Measurements from ENCODE around the gene PAX6.

Gene PAX6

GRCh38 chr11:31819621-31820437 lies 8.7 kb upstream of the PAX6 start:
- Histone ChIP-seq H3K9me3 (ENCODE audit: low read length) (peaks cover 3% of the 10 kb centered on the region), H2AFZ (ENCODE audit: low read depth, low read length) (no peak overlapping the region), H3K4me1 (ENCODE audit: insufficient read depth, low read length) (peaks cover 42% of the 10 kb centered on the region), H3K4me3 (ENCODE audit: low read length) (no peak overlapping the region), H3K27me3 (ENCODE audit: insufficient read depth, low read length) (peaks cover 47% of the 10 kb centered on the region), H3K36me3 (ENCODE audit: insufficient read depth, low read length) (no peaks in the 10 kb centered on the region)

GRCh38 chr11:31818874-31819331 lies 7.8 kb upstream of the PAX6 start:
- Histone ChIP-seq H3K4me1 (ENCODE audit: insufficient read depth, low read length) (peaks cover 49% of the 10 kb centered on the region), H3K4me3 (ENCODE audit: low read length) (no peak overlapping the region), H3K9me3 (ENCODE audit: low read length) (peaks cover 3% of the 10 kb centered on the region), H3K36me3 (ENCODE audit: insufficient read depth, low read length) (no peaks in the 10 kb centered on the region), H2AFZ (ENCODE audit: low read depth, low read length) (no peak overlapping the region), H3K27me3 (ENCODE audit: insufficient read depth, low read length) (peaks cover 38% of the 10 kb centered on the region)

DNA sequence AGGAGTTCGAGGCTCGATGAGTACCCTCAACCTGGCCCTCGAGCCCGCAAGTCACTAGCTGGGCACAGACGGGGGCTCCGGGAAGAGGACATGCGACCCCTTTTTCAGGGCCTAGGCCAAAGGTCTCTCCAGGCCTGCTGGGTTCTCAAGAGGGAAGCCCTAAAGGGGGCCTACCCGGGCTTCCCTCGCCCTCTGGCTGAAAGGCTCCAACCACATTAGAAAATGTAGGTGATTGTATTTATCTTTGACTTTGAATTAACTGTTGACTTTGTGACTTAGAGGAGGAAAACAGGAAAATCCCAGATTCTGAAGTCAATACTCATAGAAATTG lies 7.3 kb upstream of the PAX6 start:
- H3K4me3 ChIP-seq (ENCODE audit: low read length) = peak overlapping the region; percentile 76
- peaks cover 33% of the 10 kb centered on the region for H3K27me3 ChIP-seq (ENCODE audit: insufficient read depth, low read length)
- peak overlapping the region; percentile 59 for H2AFZ ChIP-seq (ENCODE audit: low read depth, low read length)
- peaks cover 3% of the 10 kb centered on the region for H3K9me3 ChIP-seq (ENCODE audit: low read length)
- H3K4me1 ChIP-seq (ENCODE audit: insufficient read depth, low read length) = peaks cover 47% of the 10 kb centered on the region
- no peaks in the 10 kb centered on the region for H3K36me3 ChIP-seq (ENCODE audit: insufficient read depth, low read length)

GRCh38 chr11:31817621-31818424 lies 6.7 kb upstream of the PAX6 start:
- H3K4me3 ChIP-seq (ENCODE audit: low read length) = peak overlapping the region; percentile 76

GRCh38 chr11:31817054-31817620 lies 6.0 kb upstream of the PAX6 start:
- H3K27me3 ChIP-seq (ENCODE audit: insufficient read depth, low read length) = peaks cover 21% of the 10 kb centered on the region
- H3K36me3 ChIP-seq (ENCODE audit: insufficient read depth, low read length) = no peaks in the 10 kb centered on the region
- H3K4me1 ChIP-seq (ENCODE audit: insufficient read depth, low read length) = peaks cover 50% of the 10 kb centered on the region
- H3K4me3 ChIP-seq (ENCODE audit: low read length) = peak overlapping the region; percentile 76
- H3K9me3 ChIP-seq (ENCODE audit: low read length) = no peaks in the 10 kb centered on the region
- H2AFZ ChIP-seq (ENCODE audit: low read depth, low read length) = peak overlapping the region; percentile 59

More at GRCh38 chr11:31817621-31818424, 6.7 kb upstream of the PAX6 start:
- peaks cover 3% of the 10 kb centered on the region for H3K9me3 ChIP-seq (ENCODE audit: low read length)
- H3K27me3 ChIP-seq (ENCODE audit: insufficient read depth, low read length) = peaks cover 27% of the 10 kb centered on the region
- H3K4me1 ChIP-seq (ENCODE audit: insufficient read depth, low read length) = peaks cover 47% of the 10 kb centered on the region
- H3K36me3 ChIP-seq (ENCODE audit: insufficient read depth, low read length) = no peaks in the 10 kb centered on the region
- peak overlapping the region; percentile 59 for H2AFZ ChIP-seq (ENCODE audit: low read depth, low read length)

DNA sequence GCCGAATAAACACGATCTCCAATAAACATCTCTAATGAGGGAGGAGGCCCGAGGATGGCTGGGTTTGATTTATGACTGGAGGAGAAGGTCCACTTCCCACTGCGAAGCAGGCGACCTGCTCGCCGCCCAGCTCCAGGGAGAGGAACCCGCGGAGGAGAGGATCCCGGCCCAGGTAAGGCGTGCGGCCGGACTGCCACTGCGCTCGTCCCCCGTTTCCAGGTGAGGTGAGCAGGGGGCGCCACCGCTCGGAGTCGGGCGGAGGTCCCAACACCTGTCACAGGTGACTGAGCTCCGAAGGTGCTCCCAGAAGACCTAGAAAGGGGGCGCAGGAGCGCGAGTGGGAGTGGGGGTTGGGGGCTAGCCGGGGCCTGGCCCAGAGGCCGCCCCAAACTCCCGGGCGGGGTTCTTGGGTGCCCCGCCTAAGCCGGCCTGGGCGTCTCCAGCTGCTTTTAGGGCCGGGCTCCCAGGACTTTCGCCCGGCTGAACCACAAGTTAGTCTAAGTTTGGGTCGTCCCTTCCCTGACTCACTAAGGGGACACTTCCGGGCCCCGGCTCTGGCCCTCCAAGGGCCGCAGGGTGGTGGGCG lies 5.4 kb upstream of the PAX6 start:
- peaks cover 49% of the 10 kb centered on the region for H3K4me1 ChIP-seq (ENCODE audit: insufficient read depth, low read length)
- peaks cover 20% of the 10 kb centered on the region for H3K27me3 ChIP-seq (ENCODE audit: insufficient read depth, low read length)
- no peaks in the 10 kb centered on the region for H3K36me3 ChIP-seq (ENCODE audit: insufficient read depth, low read length)
- no peak overlapping the region for H2AFZ ChIP-seq (ENCODE audit: low read depth, low read length)
- no peaks in the 10 kb centered on the region for H3K9me3 ChIP-seq (ENCODE audit: low read length)
- H3K4me3 ChIP-seq (ENCODE audit: low read length) = peak overlapping the region; percentile 76

DNA sequence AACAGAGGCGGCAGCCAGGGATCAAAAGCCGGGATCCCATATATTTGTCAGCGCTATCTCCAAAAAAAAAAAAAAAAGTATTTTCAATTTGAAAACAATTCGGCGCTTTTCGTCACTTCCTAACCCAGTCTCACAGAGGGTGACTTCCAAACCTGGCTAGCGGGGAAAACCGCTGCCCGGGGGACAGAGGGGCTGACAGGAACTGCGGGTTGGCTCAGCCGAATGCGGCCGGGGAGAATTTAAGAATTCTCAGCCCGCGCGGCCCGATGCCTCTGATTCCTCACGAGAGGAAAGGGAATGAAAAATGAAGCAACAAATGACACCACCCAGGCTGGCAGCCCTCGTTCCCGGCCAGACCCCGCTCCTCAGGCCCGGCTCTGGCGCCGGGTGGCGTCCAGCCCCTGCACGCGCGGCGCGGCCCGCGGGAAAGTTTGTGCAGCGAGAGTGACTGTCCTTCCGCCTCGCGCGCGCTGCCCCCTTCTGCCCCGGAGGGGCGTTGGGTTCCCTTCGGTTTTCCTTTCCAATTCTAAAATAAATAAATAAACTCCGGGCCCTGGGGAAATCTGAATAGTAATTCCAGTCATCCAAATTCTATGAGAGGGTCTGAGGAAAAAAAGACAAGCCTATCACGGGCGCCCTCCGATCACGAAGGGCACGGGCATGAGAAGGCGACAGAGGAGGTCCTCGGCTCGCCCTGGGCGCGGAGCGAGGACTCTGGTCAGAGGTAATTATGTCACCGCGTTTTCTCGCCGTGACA lies 4.8 kb upstream of the PAX6 start:
- Histone ChIP-seq H3K36me3 (ENCODE audit: insufficient read depth, low read length) (no peaks in the 10 kb centered on the region), H3K4me3 (ENCODE audit: low read length) (peak overlapping the region; percentile 76), H3K27me3 (ENCODE audit: insufficient read depth, low read length) (peaks cover 19% of the 10 kb centered on the region), H2AFZ (ENCODE audit: low read depth, low read length) (peak overlapping the region; percentile 51), H3K9me3 (ENCODE audit: low read length) (no peaks in the 10 kb centered on the region), H3K4me1 (ENCODE audit: insufficient read depth, low read length) (peaks cover 47% of the 10 kb centered on the region)

DNA sequence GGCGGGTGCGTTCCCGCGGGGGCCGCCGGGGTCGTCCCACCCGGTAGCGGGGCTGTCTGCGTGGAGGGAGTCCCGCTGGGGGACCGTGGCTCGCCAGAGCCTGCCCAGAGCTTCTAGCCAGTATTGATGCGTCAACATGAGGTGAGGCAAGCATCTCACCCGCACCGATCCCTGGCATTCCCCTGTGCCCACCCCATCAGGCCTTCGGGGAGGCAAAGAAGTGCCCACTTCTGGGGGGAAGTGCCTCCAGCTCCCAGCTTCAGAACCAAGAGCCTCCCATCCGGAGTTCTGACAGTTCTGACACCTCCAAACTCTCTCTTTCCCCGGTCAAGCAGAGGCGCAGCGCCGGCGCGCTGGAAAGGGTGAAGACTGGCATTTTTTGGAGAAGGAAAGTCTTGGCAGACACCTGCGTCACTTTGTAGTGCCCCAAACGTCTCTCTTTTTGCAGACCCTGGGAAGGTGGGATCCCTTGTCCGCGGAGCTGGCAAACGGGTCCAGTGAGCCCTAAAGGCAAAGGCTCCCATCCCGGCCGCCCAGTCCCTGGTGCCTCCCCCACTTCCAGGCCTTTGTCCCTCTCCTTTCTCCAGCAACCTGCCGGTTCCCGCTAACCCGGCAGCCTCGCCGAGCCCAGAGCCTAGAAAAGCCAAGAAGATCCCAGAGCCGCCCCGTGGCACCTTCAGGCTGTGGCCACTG lies 3.2 kb upstream of the PAX6 start:
- Histone ChIP-seq H3K36me3 (ENCODE audit: insufficient read depth, low read length) (no peaks in the 10 kb centered on the region), H2AFZ (ENCODE audit: low read depth, low read length) (peak overlapping the region; percentile 32), H3K9me3 (ENCODE audit: low read length) (no peaks in the 10 kb centered on the region), H3K4me1 (ENCODE audit: insufficient read depth, low read length) (peaks cover 47% of the 10 kb centered on the region), H3K27me3 (ENCODE audit: insufficient read depth, low read length) (peaks cover 10% of the 10 kb centered on the region), H3K4me3 (ENCODE audit: low read length) (peak overlapping the region; percentile 76)

- Histone ChIP-seq H3K9me3 (ENCODE audit: low read length) (no peaks in the 10 kb centered on the region), H2AFZ (ENCODE audit: low read depth, low read length) (no peak overlapping the region), H3K36me3 (ENCODE audit: insufficient read depth, low read length) (no peaks in the 10 kb centered on the region), H3K4me1 (ENCODE audit: insufficient read depth, low read length) (peaks cover 46% of the 10 kb centered on the region), H3K27me3 (ENCODE audit: insufficient read depth, low read length) (peaks cover 6% of the 10 kb centered on the region), H3K4me3 (ENCODE audit: low read length) (peak overlapping the region; percentile 76)
Observed at GRCh38 chr11:31813391-31814175, 2.5 kb upstream of the PAX6 start.

GRCh38 chr11:31812383-31813381 lies 1.6 kb upstream of the PAX6 start:
- no peaks in the 10 kb centered on the region for H3K27me3 ChIP-seq (ENCODE audit: insufficient read depth, low read length)
- H3K4me1 ChIP-seq (ENCODE audit: insufficient read depth, low read length) = peaks cover 42% of the 10 kb centered on the region
- peak overlapping the region; percentile 76 for H3K4me3 ChIP-seq (ENCODE audit: low read length)

More at GRCh38 chr11:31812383-31813381, 1.6 kb upstream of the PAX6 start:
- Histone ChIP-seq H3K9me3 (ENCODE audit: low read length) (no peaks in the 10 kb centered on the region), H2AFZ (ENCODE audit: low read depth, low read length) (peak overlapping the region; percentile 73), H3K36me3 (ENCODE audit: insufficient read depth, low read length) (peaks cover under 1% of the 10 kb centered on the region)

Measured in neuron (in vitro differentiated cells).